ENCODE data around the gene SCYGR6. TPM values are rescaled to one million over a fixed set of nuclear protein-coding genes. Genes with fewer than 3 reads are reported as not detected.

SCYGR6 gene
- total and polyA plus RNA-seq, 2 of the 8 experiments (the other 6 are each of a cell fraction or from before 2014, with no cell fraction given), result not detected

GRCh38 chr2:227710986-227711385 lies 13.6 kb downstream of the SCYGR6 start (continued):
- TF ChIP-seq CHD7 (IDR thresholded peaks at IDR 0.05; ENCODE audit: insufficient replicate concordance, low read length), result no peak
- TF ChIP-seq CEBPB (IDR thresholded peaks at IDR 0.05; ENCODE audit: low read depth, low read length), result no peak
- TF ChIP-seq NRF1 (IDR thresholded peaks at IDR 0.05; ENCODE audit: low read depth, low read length), result no peak
- no peak for TF ChIP-seq NANOG (IDR thresholded peaks at IDR 0.05; ENCODE audit: insufficient read depth, low read depth, low read length, poor library complexity, severe bottlenecking)

Data from H1 (cell line).